COR-L47 (cell line): ENCODE data around the gene PACSIN1.

Source experiments
- DNase-seq: peaks from one replicate; lab custom pipeline; 2025; lab: John Stamatoyannopoulos, UW

The PACSIN1 gene

DNA sequence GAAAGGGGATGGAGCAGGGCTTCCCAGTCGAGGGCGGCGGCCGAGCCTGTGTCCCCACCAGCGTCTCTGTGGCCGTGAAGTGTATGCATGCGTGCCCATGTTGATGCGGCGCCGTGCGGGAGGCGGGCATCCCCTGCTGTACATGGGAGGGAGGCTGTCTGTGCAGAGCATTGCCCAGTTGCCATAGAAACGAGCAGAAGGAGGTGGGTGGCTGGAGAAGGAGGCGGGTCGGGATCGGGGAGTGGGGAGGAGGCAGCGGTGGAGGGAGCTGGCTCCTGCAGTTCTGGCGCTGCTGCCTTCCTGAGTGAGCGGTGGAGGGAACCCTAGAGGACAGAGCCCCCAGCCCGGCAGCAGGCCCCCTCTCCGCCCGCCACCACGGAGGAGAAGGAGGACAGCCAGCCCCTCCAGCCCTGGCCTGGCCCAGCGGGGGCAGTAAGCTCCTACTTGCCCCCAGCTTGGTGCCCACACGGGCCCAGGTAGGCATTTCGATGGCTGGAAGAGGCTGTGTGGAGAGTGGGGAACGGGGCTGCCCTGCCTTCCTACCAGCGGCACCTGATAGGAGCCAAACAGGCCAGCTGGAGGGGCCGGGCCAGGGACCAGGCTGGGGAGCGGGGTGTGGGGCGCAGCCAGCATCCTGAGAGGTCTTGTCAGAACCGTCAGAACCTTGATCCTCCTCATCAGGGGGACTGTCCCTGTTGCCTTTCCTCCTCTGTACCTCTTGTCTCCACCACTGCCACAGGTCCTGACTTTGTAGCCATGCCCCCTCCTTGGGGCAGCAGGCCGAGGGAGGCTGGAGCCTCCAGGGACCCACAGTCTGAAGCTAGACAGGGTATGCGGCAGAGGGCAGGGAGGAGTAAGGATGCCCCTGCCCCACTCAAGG lies 49.0 kb downstream of the PACSIN1 start:
- no peak for DNase-seq

DNA sequence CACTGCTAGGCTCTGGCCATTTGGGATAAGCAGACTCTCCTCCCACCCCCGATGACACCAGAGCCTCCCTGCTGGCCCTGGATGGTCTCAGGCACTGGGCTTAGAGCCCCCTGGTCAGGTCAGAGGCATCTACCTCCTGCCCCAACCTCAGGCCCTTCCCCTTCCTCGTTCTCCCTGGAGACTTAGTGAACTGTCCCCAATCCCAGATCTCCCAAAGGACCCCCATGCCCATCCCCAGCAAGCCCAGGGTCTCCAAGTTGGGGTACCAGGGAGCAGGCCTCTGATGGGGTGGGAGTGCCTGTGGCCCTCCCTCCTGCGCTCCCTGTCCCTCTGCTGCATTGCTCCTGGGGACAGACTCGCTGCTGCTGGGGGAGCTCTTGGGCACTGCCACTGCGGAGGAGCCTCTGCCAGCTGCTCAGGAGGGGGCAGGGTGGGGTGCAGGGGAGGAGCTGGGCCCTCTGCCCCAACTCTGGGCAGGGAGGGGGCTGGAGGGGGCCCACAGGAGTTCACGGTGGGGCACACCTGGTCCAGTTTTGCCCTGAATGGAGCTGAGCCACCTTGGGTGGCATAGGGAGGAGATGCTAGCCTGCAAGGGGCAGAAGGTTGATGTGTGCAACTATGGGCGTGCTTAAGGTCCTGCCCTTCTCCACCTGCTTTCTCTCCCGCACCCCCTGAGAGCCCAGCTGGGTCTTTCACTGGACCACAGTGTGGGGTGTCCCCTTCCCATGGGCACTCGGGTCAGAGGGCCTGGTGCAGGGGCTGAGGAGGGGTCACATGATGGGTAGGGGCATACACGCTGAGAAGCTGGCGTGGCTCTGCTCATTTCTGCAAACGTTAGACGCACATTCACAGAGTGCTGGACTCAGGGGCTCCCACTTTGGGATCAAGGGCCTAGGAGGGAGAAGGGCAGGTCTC lies 49.9 kb downstream of the PACSIN1 start:
- DNase-seq, result no peak

DNA sequence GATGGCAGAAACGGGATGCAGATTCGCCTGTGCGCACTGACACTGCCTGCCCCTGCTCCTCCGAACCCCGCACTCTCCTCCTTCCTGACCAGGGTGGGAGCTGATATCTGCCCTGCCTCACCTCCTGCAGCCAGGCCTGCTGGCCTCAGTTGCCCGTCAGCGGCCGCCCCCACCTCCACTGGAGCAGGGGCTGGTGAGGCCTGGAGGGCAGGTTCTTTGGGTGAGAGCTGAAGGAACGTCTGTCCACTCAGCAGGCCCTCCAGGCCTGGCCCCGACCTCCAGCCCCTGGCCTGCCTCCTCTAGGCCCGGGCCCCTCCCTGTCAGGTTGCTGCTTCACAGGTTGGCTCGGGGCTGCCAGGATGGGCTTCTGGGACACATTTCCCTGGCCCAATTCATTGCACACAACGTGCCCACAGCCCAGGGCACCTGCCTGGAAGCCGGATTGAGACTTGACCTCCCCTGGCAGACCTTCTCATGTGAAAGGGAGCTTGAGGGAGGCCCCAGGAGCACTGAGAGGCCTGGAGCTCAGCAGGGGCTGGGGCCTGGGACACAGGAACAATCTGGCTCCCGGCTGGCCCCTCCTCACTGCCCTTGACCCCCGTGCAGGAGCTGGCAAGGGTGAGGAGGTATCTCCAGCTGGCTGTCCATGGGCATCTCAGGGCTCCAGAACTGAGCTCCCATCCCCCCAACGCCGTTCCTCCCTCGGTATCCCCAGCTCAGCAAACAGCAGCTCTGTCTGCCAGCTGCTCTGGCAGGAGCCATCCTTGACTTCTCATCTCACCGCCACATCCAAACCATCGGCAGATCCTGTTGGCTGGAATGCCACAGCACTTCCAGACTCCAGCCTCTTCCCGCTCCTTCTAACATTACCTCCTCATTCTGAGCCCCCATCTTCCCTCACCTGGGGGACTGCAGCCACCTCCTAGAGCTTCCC lies 50.8 kb downstream of the PACSIN1 start:
- no peak for DNase-seq

DNA sequence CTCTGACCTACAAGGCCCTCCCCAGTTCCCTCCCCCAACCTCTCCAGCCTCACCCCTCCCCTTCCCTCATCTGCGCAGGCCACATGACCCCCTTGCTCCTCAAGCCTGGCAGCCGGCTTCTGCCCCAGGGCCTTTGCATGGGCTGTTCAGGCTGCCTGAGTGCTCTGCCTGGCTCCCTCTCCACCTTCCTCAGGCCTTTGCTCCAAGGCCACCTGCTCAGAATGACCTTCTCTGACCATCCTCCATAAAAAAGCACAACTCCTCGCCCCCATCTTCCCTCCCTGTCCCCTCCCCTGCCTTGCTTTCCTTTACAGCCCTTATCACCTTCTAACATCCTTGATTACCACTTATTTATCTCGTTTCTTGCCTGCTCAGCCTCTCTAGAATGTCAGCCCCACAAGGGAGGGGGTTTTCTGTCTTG lies 51.6 kb downstream of the PACSIN1 start:
- no peak for DNase-seq

DNA sequence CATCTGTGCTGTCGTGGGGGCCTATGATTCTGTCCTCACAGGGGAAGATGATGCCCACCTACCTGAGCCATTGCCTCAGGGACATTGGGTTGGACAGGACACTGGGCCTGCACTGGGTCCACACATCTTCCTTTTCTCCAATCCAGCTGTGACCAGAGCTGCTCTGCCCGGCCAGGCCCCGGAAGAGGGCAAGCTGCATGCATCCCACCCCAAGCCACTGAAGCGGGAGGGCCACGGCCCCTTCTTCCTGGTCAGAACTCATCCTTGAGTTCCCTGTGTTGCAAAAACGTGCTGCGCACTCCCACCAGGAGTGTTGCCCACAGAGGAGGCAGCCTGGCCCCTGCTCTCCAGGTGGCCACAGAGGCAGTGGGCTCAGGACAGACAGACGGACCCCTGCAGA lies 52.1 kb downstream of the PACSIN1 start:
- DNase-seq, result no peak

DNA sequence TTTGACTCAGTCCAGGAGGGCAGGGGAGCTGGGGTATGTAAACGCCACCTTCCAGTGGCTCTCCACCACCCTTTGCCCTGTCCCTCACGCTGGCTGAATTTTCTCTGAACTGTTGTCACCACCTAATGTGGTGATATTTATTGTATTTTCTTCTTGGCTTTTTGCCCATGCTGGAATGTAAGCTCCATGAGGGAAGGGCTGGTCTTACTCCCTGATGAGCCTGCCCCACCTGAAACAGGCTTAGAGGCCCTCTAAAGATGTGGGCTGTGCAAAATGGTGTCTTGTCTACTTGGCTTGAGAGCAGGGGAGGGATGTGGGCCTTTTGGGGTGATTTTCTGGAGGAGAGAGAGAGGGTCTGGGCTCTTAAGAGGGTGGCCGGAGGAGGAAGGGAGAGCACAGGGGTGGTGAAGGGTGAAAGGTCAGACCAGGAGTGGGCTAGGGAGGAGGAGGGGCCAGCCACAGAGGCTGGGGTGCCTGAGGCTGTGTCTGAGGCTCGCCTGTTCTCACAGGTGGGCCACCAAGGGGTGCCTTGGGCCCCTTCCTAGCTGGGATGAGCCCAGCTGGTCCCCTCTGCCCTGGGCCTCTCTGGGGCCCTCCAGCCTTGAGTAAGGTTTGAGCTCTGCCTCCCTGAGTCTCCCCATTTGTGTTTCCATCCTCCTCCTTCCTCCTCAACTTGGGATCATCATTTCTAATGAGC lies 52.9 kb downstream of the PACSIN1 start:
- no peak for DNase-seq

DNA sequence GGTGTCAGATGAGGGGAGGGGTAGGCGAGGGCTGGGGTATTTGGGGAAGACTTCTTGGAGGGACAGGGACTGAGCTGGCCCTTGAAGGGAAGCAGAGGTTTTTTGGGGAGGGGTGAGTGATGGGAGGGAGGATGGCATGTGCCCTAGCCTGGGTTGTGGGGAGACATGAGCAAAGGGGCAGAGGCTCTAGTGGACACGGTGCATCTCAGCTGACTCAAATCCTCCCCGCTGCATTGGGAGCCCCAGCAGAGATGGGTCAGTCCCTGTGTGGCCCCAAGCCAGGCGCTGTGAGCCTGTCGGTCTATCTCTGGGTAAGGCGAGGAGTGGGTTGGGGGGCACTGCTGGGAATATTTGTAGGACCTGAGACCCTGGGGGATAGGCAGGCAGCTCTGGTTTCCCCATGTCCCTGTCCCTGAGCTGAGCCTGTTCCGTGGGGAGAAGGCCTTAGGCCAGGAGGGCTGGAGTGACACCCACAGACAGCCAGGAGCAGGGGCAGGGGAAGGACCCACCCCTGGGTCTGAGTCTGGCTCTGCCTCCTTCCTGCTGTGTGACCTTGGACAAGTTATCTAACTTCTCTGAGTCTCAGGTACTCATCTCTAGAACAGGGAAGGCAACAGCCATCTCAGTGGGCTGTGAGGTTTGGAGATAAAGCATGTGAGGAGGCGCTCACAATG lies 54.2 kb downstream of the PACSIN1 start:
- DNase-seq, result no peak

DNA sequence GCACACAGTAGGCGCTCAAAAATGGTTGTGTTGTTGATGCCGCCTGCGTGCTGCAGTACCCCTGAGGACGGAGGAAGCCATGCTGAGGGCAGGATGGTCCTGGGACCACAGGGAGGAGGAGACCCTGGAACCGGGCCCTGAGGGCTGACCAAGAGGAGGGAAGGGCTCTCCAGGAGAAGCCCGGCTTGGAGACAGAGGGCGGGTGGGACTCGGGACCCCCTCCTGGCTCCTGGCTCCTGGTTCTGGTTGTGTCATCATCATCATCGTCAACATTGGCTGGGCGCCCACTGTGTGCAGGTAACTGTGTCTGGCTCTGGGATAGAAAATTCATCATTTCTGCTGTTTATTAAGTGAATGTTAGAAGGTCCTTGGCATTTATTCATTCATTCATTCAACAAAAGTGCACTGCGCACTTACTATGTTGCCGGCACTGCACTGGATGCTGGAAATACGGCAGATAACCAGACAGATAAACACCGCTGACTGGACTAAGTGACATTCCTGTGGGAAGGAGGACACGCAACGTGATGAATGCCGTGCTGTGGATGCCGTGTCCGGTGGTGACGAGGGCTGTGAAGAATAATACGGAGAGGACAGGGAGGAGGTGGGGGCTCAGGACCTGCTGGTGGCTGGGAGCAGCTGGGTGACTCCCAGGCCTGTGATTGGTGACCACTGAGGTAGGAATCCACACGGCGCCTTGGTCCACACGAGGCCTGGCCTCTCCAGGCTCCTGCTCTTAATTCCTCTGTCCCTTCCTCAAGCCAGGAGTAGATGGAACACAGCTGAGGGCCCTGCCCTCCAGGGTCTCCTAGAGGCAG lies 55.0 kb downstream of the PACSIN1 start:
- DNase-seq, result no peak

DNA sequence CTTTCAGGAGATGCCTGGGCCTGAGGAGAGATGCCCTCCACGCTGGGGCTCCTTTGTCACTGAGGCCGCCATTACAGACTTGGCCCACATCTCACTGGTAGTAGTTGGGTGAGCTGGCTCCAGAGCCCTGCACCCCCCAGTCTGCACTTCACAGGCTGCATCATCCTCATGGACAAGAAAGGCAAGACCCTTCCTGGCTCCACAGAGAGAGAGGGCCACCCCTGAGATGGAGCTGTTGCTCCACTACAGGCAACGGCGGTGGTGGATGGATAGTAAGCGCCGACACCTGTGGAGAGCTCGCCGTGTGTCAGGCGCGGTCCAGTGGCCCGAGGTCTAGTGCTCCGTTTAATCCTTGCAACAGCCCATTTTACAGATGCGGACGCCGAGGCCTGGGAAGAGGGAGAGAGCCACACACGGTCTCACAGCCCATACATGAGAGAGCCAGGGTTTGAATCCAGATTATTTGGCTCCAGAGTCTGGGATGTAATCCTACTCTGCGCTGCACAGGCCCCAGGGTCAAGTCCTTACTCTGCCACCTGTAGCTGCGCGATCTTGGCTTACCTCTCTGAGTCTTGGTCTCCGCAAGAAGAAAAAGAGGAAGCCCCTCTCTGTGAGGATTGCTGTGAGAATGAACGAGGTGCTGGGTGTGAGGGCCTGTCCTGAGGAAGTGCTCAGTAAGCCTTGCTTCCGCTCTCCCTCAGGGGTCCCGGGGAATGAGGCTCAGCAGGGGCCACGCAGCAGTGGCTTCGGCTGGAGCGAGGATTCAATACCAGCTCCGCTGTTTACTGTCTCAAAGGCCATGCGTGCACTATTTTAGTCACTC lies 55.8 kb downstream of the PACSIN1 start:
- DNase-seq, result no peak

DNA sequence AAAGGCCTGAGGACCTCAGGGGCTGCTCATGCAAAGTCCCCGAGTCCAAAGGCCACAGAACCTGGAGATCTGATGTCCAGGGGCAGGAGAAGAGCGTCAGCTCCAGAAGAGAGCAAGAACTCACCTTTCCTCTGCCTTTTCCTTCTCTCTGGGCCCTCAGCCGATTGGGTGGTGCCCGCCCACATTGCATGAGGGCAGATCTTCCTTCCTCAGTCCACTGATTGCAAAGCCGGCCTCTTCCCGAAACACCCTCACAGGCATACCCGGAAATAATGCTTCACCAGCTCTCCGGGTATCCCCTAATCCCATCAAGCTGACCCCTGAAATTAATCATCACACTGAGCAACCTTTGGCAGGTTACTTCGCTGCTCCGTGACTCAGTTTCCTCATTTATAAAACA lies 56.9 kb downstream of the PACSIN1 start:
- no peak for DNase-seq

DNA sequence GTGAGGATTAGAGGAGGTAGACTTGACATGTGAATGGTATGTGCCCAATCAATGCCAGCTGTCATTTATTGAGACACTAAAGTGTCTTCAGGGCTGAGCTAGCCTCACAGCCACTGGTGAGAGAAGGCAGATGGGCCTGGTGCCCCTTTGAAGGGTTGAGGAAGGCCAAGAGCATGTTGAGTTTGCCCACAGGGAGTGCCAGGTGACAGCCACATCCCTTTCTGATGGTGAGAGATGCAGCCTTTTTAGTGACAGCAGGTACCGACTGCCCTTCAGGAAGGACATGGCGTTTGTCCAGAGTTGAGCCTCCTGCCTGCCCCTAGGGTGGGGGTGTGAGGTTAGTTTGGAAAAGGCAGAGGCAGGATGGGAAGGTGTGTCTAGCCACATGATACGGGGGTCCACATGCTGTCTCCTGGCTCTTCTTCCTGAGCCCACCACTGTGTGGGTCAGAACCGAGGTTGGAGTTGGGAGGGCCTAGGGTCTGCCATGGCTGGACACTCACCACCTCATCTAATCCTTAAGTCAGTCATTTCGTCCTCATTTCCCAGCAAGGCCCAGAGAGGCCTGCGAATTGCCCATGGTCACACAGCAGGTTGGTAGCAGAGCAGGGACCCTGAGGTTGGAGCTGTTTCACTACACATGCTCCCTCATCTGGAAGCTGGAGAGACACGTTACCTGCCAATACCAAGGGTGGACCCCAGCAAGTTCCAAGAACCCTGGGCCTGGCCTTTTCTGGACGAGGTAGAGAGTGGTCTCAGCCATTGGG lies 57.7 kb downstream of the PACSIN1 start:
- DNase-seq, result no peak

DNA sequence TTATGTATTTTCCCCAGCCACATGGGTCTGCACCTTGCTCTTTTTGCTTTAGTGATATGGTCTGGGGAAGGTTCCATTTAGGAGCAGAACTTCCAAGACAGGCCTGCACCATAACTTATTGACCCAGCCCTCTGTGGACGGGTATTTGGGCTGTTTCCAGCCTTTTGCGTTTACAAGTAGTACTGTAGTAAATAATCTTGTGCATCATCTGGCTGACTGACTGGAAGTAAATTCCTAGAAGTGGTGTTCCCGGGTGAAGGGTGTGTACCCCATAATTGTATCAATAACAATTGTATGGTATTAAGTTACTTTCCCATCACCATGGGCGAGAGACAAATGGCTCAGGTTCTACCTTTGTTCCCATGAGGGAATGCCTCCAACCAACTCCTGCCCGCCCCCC lies 58.6 kb downstream of the PACSIN1 start:
- DNase-seq, result no peak

DNA sequence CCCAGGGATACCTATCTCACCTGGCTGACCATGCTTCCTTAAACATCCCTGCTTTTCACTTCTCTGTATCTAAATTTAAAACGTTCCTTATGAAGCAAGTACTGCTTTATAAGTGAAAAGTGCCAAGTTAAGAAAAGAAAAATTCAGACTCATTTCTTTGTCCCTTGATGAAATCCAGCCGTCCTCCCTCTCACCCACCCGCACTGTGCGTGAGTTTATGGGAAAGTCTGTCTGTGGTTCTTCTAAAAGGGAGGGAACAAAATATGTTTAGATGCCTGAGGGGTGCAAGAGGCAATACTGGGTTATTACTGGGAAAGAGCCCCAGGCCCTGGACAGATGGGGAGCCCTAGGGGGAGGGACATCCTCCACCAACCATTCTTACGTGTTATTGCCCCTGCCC lies 59.1 kb downstream of the PACSIN1 start:
- DNase-seq, result no peak

DNA sequence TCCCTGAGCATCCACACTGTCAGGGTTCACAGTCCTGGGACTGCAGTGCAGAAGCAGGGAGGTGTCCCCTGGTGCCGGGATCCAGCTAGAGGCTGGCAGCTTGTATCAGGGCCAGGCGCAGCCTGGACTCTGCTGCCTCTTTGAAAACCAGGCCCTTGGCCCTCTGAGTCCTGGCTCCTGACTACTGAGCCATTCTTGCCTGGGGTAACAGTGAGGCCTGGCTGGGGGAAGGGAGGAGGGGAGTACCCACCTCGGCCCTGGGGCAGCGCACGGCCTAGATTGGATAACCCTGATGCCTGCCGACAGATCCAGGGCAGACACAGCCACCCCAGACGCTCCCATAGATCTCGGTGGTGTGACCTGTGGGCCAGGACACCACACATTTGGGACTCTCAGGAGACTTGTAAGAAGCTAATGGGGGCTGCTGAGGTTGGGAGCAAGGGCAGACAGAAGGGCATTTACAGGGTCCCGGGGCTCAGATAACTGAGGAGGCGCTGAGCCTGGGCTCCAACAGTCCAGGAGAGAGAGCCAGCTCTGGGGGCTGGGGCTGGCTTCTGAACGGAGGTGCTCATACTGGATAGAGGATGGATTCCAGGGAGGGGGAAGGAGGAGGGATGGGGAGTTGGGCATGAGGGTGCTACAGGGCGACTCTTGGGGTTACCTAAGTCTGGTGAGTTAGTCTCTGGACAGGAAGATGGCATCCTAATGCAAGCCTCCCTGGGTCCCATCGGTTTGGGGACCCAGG lies 59.7 kb downstream of the PACSIN1 start:
- no peak for DNase-seq

DNA sequence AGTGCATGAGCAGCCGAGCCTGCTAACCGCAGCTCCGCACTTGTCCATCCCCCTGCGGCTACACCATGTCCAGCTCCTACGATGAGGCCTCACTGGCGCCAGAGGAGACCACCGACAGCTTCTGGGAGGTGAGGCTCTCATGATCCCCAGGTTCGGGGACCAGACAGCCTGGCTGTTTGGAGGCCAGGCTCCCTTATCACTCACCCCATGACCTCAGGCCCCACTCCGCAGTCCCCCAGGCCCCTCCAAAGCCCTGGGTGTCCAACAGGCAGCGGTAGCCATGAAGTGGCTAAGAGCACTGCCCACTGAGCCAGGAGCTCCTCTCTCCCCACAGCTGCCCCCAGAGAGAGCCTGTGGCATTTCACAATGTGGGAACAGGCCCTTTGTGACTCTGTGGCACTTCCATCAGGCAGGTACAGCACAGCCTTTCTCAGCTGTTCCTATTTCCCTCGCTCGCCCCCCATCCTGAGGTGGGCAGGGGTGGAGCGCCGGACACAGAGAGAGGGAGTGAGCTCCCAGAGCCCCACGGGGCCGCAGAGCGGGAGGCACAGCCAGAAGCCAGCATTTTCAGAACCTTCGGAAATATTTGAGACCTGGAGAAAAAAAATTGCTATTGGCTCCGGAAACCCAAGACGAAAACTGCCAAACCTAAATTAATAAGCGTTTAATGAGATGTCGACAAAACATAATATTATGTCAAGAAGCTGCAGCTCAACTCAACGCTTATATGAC lies 60.5 kb downstream of the PACSIN1 start:
- no peak for DNase-seq

DNA sequence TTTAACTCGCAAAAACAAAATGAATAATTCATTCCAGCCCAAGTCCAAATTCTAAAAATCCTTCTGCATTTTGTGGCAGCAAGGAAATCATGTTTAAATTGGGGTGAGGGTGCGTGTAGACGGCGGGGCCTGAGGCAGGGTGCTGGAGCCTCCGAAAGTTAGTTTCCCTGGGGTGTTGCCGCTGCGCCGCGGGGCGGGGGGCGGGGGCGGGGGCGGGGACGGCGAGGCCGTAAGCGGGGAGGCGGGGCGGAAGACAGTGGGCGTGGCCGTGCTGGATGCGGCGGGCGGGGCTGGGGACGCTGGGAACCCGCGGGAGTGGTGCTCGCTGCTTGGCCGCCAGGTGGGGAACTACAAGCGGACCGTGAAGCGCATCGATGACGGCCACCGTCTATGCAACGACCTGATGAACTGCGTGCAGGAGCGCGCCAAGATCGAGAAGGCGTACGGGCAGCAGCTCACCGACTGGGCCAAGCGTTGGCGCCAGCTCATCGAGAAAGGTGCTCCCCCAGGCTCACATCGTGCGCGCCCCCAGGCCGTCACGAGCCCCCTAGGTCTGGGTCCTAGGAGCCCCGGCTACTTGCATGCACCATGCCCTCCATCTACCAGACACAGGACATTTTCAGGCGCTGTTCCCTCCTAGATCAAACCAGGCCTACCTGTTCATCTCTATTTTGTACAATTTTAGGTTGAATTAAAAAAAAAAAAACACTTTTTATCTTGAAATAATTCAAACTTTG lies 61.3 kb downstream of the PACSIN1 start:
- DNase-seq, result peak; percentile 93
